ENCODE measurements around the gene DPP4.

Gene DPP4

GRCh38 chr2:162092008-162092390, 18.0 kb upstream of the DPP4 start:
- H3K27ac ChIP-seq: peak overlapping the region in 1 of 11 experiments; percentile 54; a peak in 2 of 22 replicates
- H3K4me2 ChIP-seq: peak overlapping the region in 3 of 11 experiments; percentile 64 to 72 (median 70); a peak in 5 of 22 replicates
- H3K27me3 ChIP-seq: no peaks in the 10 kb centered on the region
- no peak overlapping the region for H3K9ac ChIP-seq
- H3K36me3 ChIP-seq: no peaks in the 10 kb centered on the region
- H3K4me3 ChIP-seq: no peak overlapping the region
- H3K4me1 ChIP-seq: peaks cover 0 to 54% (median 6%) of the 10 kb centered on the region in 10 experiments; a peak in 12 of 20 replicates
- no peaks in the 10 kb centered on the region for H4K20me1 ChIP-seq
- H3K9me3 ChIP-seq (replicated peaks in 1 of 11): no peaks in the 10 kb centered on the region
- TF ChIP-seq Cebpa-rat (IDR thresholded peaks at IDR 0.05): no peak

GRCh38 chr2:162091325-162092007, 17.5 kb upstream of the DPP4 start:
- Histone ChIP-seq H3K4me2 (peak overlapping the region in 3 of 11 experiments; percentile 3 to 70 (median 64); a peak in 5 of 22 replicates), H3K4me3 (no peak overlapping the region), H3K4me1 (peaks cover 0 to 54% (median 6%) of the 10 kb centered on the region in 10 experiments; a peak in 12 of 20 replicates), H3K27ac (no peak overlapping the region), H3K27me3 (no peaks in the 10 kb centered on the region), H3K36me3 (no peaks in the 10 kb centered on the region), H3K9ac (no peak overlapping the region), H4K20me1 (no peaks in the 10 kb centered on the region), H3K9me3 (replicated peaks in 1 of 11) (no peaks in the 10 kb centered on the region)
- TF ChIP-seq Cebpa-rat (IDR thresholded peaks at IDR 0.05): no peak

- no peak overlapping the region for H3K4me3 ChIP-seq
- no peaks in the 10 kb centered on the region for H4K20me1 ChIP-seq
- H3K9ac ChIP-seq: no peak overlapping the region
- peak overlapping the region in 2 of 11 experiments; percentile 51 to 56; a peak in 5 of 22 replicates for H3K4me2 ChIP-seq
- no peak overlapping the region for H3K27ac ChIP-seq
- H3K9me3 ChIP-seq (replicated peaks in 1 of 11): no peaks in the 10 kb centered on the region
- H3K27me3 ChIP-seq: no peaks in the 10 kb centered on the region
- H3K36me3 ChIP-seq: no peaks in the 10 kb centered on the region
- peaks cover 0 to 54% (median 6%) of the 10 kb centered on the region in 10 experiments; a peak in 12 of 20 replicates for H3K4me1 ChIP-seq
- TF ChIP-seq Cebpa-rat (IDR thresholded peaks at IDR 0.05): no peak
Measured at GRCh38 chr2:162090109-162090508, 16.1 kb upstream of the DPP4 start.

- Histone ChIP-seq H3K36me3 (no peaks in the 10 kb centered on the region), H3K9me3 (replicated peaks in 1 of 11) (no peaks in the 10 kb centered on the region), H3K27ac (no peak overlapping the region), H3K4me2 (no peak overlapping the region), H3K4me3 (no peak overlapping the region), H3K4me1 (peaks cover 0 to 26% (median 0%) of the 10 kb centered on the region in 10 experiments; a peak in 6 of 20 replicates), H3K27me3 (no peaks in the 10 kb centered on the region), H4K20me1 (no peaks in the 10 kb centered on the region), H3K9ac (no peak overlapping the region)
- TF ChIP-seq Cebpa-rat (IDR thresholded peaks at IDR 0.05): no peak
Measured at GRCh38 chr2:162086904-162087303, 12.9 kb upstream of the DPP4 start.

GRCh38 chr2:162085090-162085891, 11.3 kb upstream of the DPP4 start:
- peaks cover 0 to 12% (median 0%) of the 10 kb centered on the region in 10 experiments; a peak in 4 of 20 replicates for H3K4me1 ChIP-seq
- no peak overlapping the region for H3K9ac ChIP-seq
- H3K36me3 ChIP-seq: no peaks in the 10 kb centered on the region
- no peak overlapping the region for H3K4me3 ChIP-seq
- TF ChIP-seq Cebpa-rat (IDR thresholded peaks at IDR 0.05): no peak
- peaks cover 0 to 2% (median 0%) of the 10 kb centered on the region in 11 experiments; a peak in 4 of 22 replicates for H3K9me3 ChIP-seq (replicated peaks in 1 of 11)
- H3K4me2 ChIP-seq: no peak overlapping the region
- no peak overlapping the region for H3K27ac ChIP-seq
- no peaks in the 10 kb centered on the region for H3K27me3 ChIP-seq
- H4K20me1 ChIP-seq: no peaks in the 10 kb centered on the region

GRCh38 chr2:162084536-162084935, 10.5 kb upstream of the DPP4 start:
- 0 out of 22 replicates have a peak, but pooled peaks cover 0 to 2% (median 0%) of the 10 kb centered on the region in 11 experiments for H3K36me3 ChIP-seq
- H3K9me3 ChIP-seq (replicated peaks in 1 of 11): peaks cover 5 to 10% (median 7%) of the 10 kb centered on the region in 11 experiments
- no peak overlapping the region for H3K4me3 ChIP-seq
- H3K27ac ChIP-seq: no peak overlapping the region
- H4K20me1 ChIP-seq: no peaks in the 10 kb centered on the region
- no peaks in the 10 kb centered on the region for H3K27me3 ChIP-seq
- H3K9ac ChIP-seq: no peak overlapping the region
- no peak overlapping the region for H3K4me2 ChIP-seq
- H3K4me1 ChIP-seq: peaks cover 0 to 5% (median 0%) of the 10 kb centered on the region in 10 experiments; a peak in 1 of 20 replicates
- no peak for TF ChIP-seq Cebpa-rat (IDR thresholded peaks at IDR 0.05)

- no peak overlapping the region for H3K27ac ChIP-seq
Measured at GRCh38 chr2:162082681-162083080, 8.7 kb upstream of the DPP4 start.

GRCh38 chr2:162082036-162082435, 8.0 kb upstream of the DPP4 start:
- no peak for TF ChIP-seq Cebpa-rat (IDR thresholded peaks at IDR 0.05)
- no peak overlapping the region for H3K9ac ChIP-seq
- H3K4me2 ChIP-seq: no peak overlapping the region
- H3K36me3 ChIP-seq: 0 out of 22 replicates have a peak, but pooled peaks cover 0 to 4% (median 0%) of the 10 kb centered on the region in 11 experiments
- H4K20me1 ChIP-seq: no peaks in the 10 kb centered on the region
- no peak overlapping the region for H3K27ac ChIP-seq
- no peaks in the 10 kb centered on the region for H3K27me3 ChIP-seq
- H3K9me3 ChIP-seq (replicated peaks in 1 of 11): peaks cover 21 to 34% (median 31%) of the 10 kb centered on the region in 11 experiments
- no peaks in the 10 kb centered on the region for H3K4me1 ChIP-seq
- H3K4me3 ChIP-seq: no peak overlapping the region

More at GRCh38 chr2:162082681-162083080, 8.7 kb upstream of the DPP4 start:
- no peaks in the 10 kb centered on the region for H3K27me3 ChIP-seq
- no peaks in the 10 kb centered on the region for H4K20me1 ChIP-seq
- H3K4me3 ChIP-seq: no peak overlapping the region
- H3K9ac ChIP-seq: no peak overlapping the region
- no peak overlapping the region for H3K4me2 ChIP-seq
- H3K4me1 ChIP-seq: no peaks in the 10 kb centered on the region
- H3K36me3 ChIP-seq: 0 out of 22 replicates have a peak, but pooled peaks cover 0 to 4% (median 0%) of the 10 kb centered on the region in 11 experiments
- peaks cover 21 to 28% (median 26%) of the 10 kb centered on the region in 11 experiments for H3K9me3 ChIP-seq (replicated peaks in 1 of 11)
- TF ChIP-seq Cebpa-rat (IDR thresholded peaks at IDR 0.05): no peak

GRCh38 chr2:162079514-162079913, 5.5 kb upstream of the DPP4 start:
- Histone ChIP-seq H3K4me1 (peaks cover 0 to 16% (median under 1%) of the 10 kb centered on the region in 10 experiments; a peak in 6 of 20 replicates), H3K9me3 (replicated peaks in 1 of 11) (peaks cover 21 to 34% (median 31%) of the 10 kb centered on the region in 11 experiments), H3K27ac (no peak overlapping the region), H3K4me3 (no peak overlapping the region), H3K27me3 (peaks cover 0 to 8% (median 3%) of the 10 kb centered on the region in 11 experiments; a peak in 16 of 22 replicates), H3K36me3 (0 out of 22 replicates have a peak, but pooled peaks cover 0 to 4% (median 0%) of the 10 kb centered on the region in 11 experiments), H3K9ac (no peak overlapping the region), H3K4me2 (no peak overlapping the region), H4K20me1 (no peaks in the 10 kb centered on the region)
- no peak for TF ChIP-seq Cebpa-rat (IDR thresholded peaks at IDR 0.05)

Measured in BLaER1 treated with 17β-estradiol and CSF1 and Interleukin-3, amounts not matched to agents 10 nM and 100 nM (cell line).